Mucosa of rectum (tissue), 2 donors: ENCODE data around the gene NFATC4.
"Not testable (repeated sequence)": the region's sequence is repeated elsewhere in the genome, so short reads cannot be mapped to it uniquely, and the experiment has no call there.

Source experiments
- H3K27ac ChIP-seq, 2 donors: one replicate each; pipeline ENCODE4 v1.7.0; 2013; ENCODE audit warnings: inconsistent platforms in 2 of 2, low read depth in 2 of 2, low read length in 2 of 2
- H3K27me3 ChIP-seq, 2 donors: one replicate each; pipeline ENCODE4 v1.7.0; 2013; ENCODE audit warnings: low read length in 2 of 2; ENCODE audit not compliant: control insufficient read depth in 2 of 2, insufficient read depth in 2 of 2
- H3K36me3 ChIP-seq, 2 donors: one replicate each; pipeline ENCODE4 v1.7.0; 2013; ENCODE audit warnings: low read length in 2 of 2; ENCODE audit not compliant: control insufficient read depth in 2 of 2, insufficient read depth in 2 of 2
- H3K4me1 ChIP-seq, 2 donors: one replicate each; pipeline ENCODE4 v1.7.0; 2013; ENCODE audit warnings: low read length in 2 of 2, mild to moderate bottlenecking in 1 of 2; ENCODE audit not compliant: control insufficient read depth in 2 of 2, insufficient read depth in 2 of 2
- H3K4me3 ChIP-seq, 2 donors: one replicate each; pipeline ENCODE4 v1.7.0; 2013; ENCODE audit warnings: low read length in 2 of 2
- H3K9ac ChIP-seq, 2 donors: one replicate each; pipeline ENCODE4 v1.7.0; 2013; ENCODE audit warnings: low read length in 2 of 2, low read depth in 1 of 2, mild to moderate bottlenecking in 1 of 2
- H3K9me3 ChIP-seq, 2 donors: one replicate each; pipeline ENCODE4 v1.7.0; 2013; ENCODE audit warnings: low read length in 2 of 2; ENCODE audit not compliant: control insufficient read depth in 2 of 2
- donor health status: healthy.
- donor health status: Normal muscosa, but diverticular disease.

The NFATC4 gene

GRCh38 chr14:24353559-24354481 is 14.2 kb upstream of the NFATC4 start:
- Histone ChIP-seq H3K9ac (no peak overlapping the region), H3K4me1 (peaks cover 0 to 2% of the 10 kb centered on the region in 2 donors), H3K4me3 (no peak overlapping the region), H3K36me3 (no peaks in the 10 kb centered on the region), H3K27me3 (no peaks in the 10 kb centered on the region), H3K27ac (peak overlapping the region; percentile 12 to 32), H3K9me3 (no peaks in the 10 kb centered on the region)

DNA sequence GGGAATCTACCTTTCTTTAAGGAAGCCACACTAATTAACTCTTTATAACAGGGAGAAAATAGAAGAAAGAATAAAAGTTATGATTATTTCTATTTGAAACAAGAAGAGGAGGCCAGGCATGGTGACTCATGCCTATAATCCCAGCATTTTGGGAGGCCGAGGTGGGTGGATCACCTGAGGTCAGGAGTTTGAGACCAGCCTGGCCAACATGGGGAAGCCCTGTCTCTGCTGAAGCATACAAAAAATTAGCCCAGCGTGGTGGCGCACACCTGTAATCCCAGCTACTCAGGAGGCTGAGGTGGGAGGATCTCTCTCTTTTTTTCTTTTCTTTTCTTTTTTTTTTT is 13.5 kb upstream of the NFATC4 start:
- H3K27ac ChIP-seq, H3K4me3 ChIP-seq: not testable (repeated sequence)

DNA sequence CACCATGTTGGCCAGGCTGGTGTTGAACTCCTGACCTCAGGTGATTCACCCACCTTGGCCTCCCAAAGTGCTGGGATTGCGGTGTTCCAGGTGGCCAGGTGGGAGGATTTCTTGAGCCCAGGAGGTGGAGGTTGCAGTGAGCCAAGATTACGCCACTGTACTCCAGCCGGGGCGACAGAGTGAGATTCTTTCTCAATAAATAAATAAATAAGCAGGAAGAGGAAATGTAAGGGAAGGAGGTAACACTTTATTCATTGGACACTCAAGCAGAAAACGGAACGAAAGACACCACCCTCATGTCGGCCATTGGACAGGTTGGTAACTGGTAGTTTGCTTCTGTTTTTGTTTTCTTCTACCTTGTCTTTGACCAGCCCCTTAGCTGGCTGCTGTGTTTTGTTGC is 13.0 kb upstream of the NFATC4 start:
- H3K27ac ChIP-seq: no peak overlapping the region
- no peaks in the 10 kb centered on the region for H3K27me3 ChIP-seq
- H3K4me1 ChIP-seq: peaks cover 0 to 2% of the 10 kb centered on the region in 2 donors
- H3K9me3 ChIP-seq: no peaks in the 10 kb centered on the region
- H3K36me3 ChIP-seq: no peaks in the 10 kb centered on the region
- H3K9ac ChIP-seq: no peak overlapping the region
- no peak overlapping the region for H3K4me3 ChIP-seq

More for the DNA sequence above, 13.5 kb upstream of the NFATC4 start:
- H3K27me3 ChIP-seq, H3K36me3 ChIP-seq, H3K9me3 ChIP-seq, H3K9ac ChIP-seq, H3K4me1 ChIP-seq: not testable (repeated sequence)

DNA sequence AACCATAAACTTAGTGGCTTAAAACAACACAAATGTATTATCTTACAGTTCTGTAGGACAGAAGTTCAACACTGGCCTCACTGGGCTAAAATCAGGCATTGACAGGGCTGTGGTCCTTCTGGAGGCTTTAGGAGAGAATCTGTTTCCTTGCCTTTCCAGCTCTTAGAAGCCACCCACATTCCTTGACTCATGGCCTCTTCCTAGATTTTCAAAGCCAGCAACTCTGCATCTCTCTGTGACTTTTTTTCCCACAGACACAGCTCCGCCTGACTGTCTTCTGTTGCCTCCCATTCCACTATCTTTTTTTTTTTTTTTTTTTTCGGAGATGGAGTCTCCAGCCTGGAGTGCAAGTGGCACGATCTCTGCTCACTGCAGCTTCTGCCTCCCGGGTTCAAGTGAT is 11.8 kb upstream of the NFATC4 start:
- H3K4me3 ChIP-seq: no peak overlapping the region
- no peaks in the 10 kb centered on the region for H3K36me3 ChIP-seq
- no peak overlapping the region for H3K9ac ChIP-seq
- peaks cover 0 to 2% of the 10 kb centered on the region in 2 donors for H3K4me1 ChIP-seq
- no peaks in the 10 kb centered on the region for H3K9me3 ChIP-seq
- no peak overlapping the region for H3K27ac ChIP-seq
- no peaks in the 10 kb centered on the region for H3K27me3 ChIP-seq

GRCh38 chr14:24360281-24360680 is 7.7 kb upstream of the NFATC4 start:
- Histone ChIP-seq H3K4me3 (no peak overlapping the region), H3K4me1 (peaks cover 2 to 4% of the 10 kb centered on the region in 2 donors), H3K36me3 (no peaks in the 10 kb centered on the region), H3K27me3 (no peaks in the 10 kb centered on the region), H3K9me3 (no peaks in the 10 kb centered on the region), H3K9ac (no peak overlapping the region), H3K27ac (no peak overlapping the region)

- H3K9ac ChIP-seq: no peak overlapping the region
- no peak overlapping the region for H3K4me3 ChIP-seq
- no peak overlapping the region for H3K27ac ChIP-seq
- no peaks in the 10 kb centered on the region for H3K9me3 ChIP-seq
- peaks cover 12% of the 10 kb centered on the region in 2 donors for H3K4me1 ChIP-seq
- no peaks in the 10 kb centered on the region for H3K36me3 ChIP-seq
- no peaks in the 10 kb centered on the region for H3K27me3 ChIP-seq
Observed at GRCh38 chr14:24361326-24361725, 6.7 kb upstream of the NFATC4 start.

- Histone ChIP-seq H3K36me3 (no peaks in the 10 kb centered on the region), H3K27ac (no peak overlapping the region), H3K4me3 (no peak overlapping the region), H3K9ac (no peak overlapping the region), H3K9me3 (no peaks in the 10 kb centered on the region), H3K4me1 (peaks cover 14 to 19% of the 10 kb centered on the region in 2 donors), H3K27me3 (peaks cover 0 to 2% of the 10 kb centered on the region in 2 donors)
Observed at GRCh38 chr14:24362241-24362960, 5.6 kb upstream of the NFATC4 start.

GRCh38 chr14:24363401-24363800 is 4.6 kb upstream of the NFATC4 start:
- H3K36me3 ChIP-seq: no peaks in the 10 kb centered on the region
- peaks cover 0 to 2% of the 10 kb centered on the region in 2 donors for H3K27me3 ChIP-seq
- H3K9ac ChIP-seq: no peak overlapping the region
- no peak overlapping the region for H3K27ac ChIP-seq
- H3K4me3 ChIP-seq: no peak overlapping the region
- no peaks in the 10 kb centered on the region for H3K9me3 ChIP-seq
- peaks cover 14 to 27% of the 10 kb centered on the region in 2 donors for H3K4me1 ChIP-seq

- Histone ChIP-seq H3K4me1 (peaks cover 17 to 29% of the 10 kb centered on the region in 2 donors), H3K27me3 (peaks cover 0 to 2% of the 10 kb centered on the region in 2 donors), H3K27ac (no peak overlapping the region), H3K9me3 (no peaks in the 10 kb centered on the region), H3K4me3 (no peak overlapping the region), H3K9ac (no peak overlapping the region), H3K36me3 (no peaks in the 10 kb centered on the region)
Observed at GRCh38 chr14:24364841-24365240, 3.1 kb upstream of the NFATC4 start.
